GM21619 (cell line): ENCODE results near the gene THTPA.
"Not testable (repeated sequence)": the region's sequence is repeated elsewhere in the genome, so short reads cannot be mapped to it uniquely, and the experiment has no call there.

Experiments used
- ATAC-seq: cut with Tn5 transposase; IDR thresholded peaks from one replicate; pipeline ENCODE4 v1.9.1; 2021; ENCODE audit not compliant: unreplicated experiment

Gene THTPA

DNA sequence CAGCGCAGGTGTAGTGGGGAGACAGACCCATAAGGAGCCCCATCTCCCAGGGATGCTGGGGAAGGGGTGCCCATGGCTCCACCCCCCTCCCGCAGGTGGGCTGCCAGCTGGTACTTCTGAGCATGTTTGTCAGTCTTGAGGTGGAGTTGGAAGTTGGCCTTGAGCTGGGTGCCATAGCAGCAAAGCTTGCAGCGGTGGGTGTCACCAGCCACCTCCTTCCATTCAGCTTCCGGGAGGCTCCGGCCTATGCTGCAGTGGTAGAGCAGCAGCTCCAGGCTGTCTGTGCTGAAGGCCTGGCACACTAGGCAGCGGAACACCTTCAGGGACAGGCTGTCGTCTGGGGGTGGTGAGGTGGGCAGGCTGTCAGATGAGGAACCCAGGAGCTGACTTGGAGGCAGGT lies 23.4 kb upstream of the THTPA start:
- ATAC-seq, result no peak

DNA sequence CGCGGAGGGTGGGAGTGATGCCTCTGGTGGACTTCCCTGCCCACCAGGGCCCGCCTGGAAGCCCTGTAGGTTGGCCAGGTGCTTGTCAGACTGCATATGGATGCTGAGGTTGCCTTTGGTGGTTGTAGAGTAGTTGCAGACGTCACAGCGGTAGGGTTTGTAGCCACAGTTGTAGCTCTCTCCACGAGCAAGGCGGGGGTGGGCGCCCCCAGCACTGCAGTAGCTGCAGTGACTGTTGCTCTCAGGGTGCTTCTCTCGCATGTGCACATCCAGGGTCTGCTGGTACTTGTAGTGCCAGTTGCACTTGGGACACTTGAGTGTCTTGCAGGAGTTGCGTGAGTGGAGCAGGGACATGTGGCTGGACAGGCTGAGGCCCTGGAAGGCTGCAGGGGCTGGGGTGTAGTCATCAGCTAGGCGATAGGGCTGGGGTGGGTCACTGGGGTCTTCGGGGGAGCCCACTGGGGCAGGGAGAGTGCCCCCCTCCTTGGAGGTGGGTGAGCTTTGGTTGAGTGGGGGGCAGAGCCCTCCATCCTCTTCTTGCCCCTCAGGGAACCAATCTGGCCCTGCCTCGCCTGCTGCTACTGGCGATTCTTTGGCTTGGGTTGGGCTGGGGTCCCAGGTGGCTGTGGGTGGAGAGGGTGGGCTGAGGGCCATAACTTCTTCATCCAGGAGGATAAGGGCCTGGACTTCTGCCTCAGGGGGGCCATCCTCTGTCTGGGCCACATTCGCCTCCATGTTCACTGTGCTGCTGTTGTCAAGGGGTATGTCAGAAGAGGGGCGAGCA lies 22.2 kb upstream of the THTPA start:
- ATAC-seq, result no peak

DNA sequence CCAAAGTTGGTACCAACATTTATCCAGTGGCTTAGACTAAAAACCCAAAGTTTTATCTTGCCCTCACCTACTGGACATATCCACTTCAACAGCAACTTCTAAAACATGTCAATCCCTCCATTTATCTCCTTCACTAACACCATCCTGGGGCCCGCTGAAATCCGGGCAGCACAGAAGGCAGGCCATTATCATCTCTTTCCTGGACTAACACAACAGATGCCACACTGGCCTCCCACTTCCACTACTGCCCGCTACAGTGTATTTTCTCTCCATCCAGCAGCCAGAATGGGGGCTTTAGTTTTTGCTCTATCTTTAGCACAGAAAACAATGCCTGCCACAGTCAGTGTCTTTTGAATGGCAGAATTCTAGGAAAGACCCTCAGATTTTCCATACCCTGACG lies 20.1 kb upstream of the THTPA start:
- ATAC-seq, result no peak

DNA sequence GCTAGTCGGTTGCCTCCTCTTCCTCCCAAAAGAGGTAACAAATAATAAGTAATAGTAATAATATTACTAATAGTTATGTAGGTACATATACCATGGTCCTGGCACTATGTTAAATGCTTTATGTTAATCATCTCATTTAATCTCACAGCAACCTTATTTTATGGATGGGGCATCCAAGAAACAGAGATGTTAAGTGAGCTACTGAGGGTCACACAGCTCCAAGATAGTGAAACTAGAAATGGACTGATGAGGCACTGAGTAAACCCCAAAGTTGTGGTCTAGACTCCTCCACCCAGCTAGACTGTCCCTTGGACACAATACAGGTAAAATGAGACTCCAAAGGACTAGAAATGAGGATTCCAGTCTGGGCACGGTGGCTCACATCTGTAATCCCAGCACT lies 19.6 kb upstream of the THTPA start:
- ATAC-seq, result no peak

DNA sequence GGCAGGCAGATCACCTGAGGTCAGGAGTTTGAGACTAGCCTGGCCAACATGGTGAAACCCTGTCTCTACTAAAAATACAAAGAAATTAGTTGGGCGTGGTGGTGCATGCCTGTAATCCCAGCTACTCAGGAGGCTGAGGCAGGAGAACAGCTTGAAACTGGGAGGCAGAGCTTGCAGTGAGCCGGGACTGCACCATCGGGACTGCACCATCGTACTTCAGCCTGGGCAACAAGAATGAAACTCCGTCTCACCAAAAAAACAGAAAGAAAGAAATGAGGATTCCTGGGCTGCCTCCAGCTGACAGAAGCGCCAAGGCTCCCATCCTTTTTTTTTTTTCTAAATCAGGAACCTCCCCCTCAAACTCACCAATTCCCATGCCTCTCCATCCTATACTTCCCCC lies 19.2 kb upstream of the THTPA start:
- ATAC-seq, result not testable (repeated sequence)

DNA sequence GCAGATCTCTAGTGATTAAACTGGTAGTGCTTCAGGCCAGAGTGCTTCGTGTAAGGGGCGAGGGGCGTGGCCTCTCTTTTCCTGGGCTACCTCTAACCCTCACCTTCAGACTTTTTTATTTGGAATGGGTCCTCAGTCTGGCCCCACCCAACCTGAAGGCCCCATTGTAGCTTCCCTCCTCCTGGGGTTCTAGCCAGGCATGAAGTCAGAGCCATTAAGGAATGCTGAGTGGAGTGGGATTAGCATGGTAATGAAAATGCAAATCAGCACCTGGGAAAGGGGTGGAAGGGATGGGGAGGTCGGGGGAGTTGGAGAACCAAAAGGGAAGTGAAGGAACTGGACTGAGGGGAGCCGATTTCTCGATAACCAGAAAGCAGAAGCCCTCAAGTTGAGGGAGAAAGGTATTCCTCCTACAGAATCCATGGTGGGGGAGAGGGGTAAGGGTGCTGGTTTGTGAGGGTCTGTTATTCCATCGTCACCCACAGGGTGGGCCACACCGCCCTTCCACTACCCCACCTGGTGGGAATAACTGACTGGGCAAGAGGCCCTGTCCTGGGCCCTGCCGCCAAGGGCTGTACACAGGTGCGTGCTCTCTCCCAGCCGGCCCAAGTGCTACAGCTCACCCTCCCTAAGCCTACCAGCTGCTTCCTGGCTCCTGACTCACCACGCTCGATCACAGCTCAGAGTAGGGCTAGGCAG lies 18.6 kb upstream of the THTPA start:
- no peak for ATAC-seq

DNA sequence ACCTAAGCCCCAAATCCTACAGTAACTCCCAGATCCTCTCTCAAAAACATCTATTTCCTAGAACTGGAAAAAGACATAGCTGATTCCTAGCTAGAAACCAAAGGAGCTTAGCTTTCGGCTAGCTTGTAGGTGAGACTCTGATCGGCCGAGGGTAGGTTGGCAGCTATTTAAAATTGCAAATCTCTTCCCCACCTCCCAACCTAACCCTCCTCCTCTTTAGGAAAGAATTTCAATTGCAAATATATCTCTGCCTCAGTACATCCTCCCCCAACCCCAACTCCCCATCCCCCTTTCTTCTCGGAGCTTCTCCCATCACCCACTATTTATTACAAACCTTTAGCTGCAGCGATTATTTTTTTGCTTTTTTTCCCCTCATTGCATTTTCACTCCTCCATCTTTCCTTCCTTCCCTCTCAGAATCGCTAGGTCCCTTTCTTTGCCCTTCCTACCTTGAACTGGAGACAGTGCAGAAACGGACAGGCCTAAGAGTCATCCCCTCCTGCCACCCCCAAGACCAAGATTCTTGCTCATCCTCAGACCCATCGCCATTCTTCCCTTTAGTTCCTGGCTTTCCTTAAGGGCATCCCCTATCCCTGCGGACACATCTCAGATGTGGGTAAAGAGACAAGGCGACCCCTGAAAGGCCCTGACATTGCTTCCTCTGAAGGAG lies 17.9 kb upstream of the THTPA start:
- ATAC-seq, result no peak

DNA sequence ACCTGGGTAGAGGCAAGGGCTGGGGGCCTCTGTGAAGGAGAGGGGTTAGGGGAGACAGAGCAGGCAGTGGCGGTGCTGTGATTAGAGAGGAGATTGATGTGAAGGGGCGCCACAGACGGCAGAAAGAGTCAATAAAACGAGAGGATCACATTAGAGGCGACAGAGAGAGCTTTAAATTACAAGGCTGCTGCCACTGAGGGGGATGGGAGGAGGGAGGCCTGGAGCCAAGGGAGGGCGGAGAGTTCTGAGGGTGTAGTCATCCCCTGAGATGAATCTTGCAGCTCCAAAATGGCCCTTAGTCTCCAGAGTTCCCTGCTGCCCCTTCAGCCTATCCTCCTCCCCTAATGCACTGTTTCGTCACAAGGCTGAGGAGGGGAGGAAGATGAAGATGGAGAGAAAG lies 17.3 kb upstream of the THTPA start:
- no peak for ATAC-seq

DNA sequence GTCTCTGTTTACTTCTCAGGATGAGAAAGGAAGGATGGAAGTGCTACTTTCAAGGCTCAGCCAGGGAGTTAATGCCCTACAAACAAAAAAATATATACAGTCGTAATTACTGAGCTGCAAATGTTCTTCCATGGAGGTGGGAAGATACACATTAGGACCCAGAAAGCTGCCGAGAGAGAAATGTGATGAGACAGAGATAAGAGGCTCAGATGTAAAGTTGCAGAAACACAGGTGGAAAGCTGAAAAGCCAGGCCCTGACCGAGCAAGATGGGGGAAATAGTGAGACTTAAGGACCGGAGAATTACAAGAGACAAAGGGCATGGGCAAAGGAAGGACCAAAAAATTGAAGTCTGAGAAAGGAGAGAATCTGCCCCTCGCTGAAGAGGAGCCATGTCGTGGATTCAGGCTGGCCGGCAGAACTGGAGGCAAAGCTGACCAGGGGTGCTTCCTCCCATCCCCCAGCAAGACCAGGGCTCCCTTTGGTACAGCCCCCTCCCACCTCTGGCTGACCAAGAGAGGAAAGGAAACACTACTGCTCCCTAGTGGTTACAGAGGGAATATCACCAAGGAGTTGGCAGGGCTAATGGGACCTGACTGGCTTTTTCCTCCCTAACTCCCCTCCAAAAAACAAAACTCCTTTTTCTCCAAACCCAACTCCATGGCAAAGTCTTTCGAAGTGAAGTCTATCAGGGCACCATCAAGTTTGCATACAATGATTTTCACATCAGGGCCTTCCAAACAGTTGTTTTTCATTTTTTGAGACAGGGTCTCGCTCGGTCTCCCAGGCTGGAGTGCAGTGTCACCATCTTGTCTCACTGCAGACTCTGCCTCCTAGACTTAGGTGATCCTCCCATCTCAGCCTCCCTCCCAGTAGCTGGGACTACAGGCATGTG lies 16.6 kb upstream of the THTPA start:
- ATAC-seq, result no peak

DNA sequence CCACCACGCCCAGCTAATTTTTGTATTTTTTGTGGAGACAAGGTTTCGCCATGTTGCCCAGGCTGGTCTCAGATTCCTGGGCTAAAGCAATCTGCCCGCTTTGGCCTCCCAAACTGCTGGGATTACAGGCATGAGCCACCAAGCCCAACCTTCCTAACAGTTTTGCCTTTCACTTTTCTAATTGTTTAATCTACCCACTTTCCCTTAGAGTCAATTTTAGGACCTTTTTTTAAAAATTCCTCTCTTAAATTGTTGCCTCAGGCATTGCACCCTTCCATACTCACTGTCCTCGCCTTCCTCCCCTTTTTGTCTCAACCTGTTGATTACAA lies 16.0 kb upstream of the THTPA start:
- no peak for ATAC-seq

DNA sequence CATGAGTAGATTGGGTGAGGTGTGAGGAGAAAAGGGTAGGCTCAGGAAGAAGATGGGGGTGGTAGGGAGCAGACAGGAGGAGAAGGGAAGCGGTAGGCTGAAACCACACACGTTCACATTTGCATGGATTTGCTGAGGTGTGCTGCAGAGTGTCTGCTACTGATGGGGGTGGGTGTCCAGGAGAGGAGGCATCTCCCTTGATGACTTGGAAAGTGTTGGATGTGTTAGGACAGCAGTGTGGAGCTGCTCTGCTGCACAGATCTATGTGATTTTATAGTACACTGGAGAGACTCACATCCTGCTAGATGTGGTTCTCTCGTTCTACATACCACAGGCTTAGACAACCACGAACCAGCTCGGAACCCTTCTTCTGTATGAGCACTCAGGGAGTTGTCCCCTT lies 13.8 kb upstream of the THTPA start:
- ATAC-seq, result no peak

DNA sequence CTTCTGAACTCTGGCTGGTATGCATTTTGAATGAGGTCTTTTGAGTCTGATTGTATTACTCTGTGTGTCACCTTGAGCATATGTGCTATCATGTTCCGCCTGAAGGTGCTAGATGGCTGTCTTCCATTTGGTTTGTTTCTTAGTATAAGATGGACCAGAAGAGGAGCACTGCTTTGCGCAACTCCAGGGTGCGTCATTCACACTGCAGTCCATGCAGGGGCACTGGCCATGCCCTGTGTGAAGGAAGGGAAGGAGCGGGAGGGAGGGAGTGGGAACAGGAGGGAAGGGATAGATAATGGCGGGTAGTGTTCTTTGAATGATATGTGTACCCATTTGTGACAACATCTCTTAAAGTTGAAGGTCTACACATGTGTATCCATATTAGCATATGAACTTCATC lies 12.7 kb upstream of the THTPA start:
- no peak for ATAC-seq

DNA sequence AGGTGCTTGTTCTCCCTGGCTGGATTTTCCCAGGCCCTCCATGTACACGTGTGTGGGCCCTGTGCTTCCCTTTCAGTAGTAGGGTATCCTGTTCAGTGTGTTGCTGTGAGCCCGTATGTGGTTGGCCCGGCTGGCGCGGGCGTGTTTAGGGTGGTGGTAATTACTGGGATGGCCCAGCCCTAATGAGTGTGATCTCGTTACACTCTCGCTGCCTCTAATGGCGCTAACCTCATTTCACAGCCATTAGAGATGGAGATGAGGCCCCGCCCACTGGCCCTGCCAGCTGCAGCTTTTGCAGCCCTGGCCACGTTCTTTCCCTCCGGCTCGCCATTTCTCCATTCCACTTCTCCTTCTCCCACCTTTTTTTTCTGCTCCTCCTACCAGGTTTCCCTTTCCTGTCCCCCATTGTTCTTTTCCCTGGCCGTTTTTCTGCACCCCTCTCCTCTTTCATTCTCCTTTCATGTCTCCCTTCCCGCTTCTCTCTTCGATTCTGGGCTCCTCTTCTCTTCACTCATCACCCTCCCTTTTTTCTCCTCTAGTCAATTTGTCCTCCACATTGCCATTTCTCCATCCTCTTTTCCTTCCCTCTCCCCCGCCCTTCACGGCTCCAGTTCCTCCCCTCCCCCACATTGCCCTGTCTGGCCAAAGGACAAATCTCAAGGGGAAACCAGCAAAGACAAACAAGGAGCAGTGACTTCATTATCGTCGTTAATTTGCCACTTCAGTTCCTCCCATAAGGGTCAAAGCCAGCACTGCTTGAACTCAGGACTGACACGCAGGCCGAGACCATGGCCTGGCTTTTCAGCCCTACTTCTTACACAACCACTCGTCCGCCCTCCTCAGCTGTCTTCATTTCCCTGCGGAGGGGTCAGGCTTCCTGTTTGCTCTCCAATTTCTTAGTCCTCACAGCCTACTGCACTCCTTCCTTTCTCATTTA lies 11.3 kb upstream of the THTPA start:
- ATAC-seq, result no peak

DNA sequence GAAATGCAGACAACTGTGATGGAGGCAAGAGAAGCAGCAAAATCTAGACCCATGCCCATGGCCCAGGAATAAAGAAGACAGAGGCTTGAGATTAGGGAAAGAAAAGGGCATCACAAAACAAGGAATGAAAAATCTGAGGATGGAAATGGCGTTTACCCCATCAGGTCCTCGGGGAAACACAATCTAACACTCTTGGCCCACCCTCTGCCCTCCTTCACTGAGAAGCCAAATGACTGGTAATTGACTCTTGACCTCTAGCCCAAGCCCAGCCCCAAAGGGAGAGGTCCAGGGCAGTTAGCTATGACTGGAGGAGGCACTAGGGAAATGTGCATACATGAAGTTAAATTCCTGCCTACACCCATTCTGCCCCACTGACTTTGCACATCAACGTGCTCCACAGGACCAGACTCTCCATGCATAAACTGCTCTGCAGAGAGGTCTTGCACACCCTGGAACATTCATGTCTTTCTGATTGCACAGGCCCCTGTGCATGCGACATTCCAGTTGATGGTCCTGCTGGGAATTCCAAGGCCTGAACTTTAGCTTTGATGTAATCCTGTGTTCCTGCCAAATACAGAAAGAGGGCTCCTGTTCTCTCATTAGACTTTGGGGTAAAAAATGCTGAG lies 10.2 kb upstream of the THTPA start:
- ATAC-seq, result no peak

DNA sequence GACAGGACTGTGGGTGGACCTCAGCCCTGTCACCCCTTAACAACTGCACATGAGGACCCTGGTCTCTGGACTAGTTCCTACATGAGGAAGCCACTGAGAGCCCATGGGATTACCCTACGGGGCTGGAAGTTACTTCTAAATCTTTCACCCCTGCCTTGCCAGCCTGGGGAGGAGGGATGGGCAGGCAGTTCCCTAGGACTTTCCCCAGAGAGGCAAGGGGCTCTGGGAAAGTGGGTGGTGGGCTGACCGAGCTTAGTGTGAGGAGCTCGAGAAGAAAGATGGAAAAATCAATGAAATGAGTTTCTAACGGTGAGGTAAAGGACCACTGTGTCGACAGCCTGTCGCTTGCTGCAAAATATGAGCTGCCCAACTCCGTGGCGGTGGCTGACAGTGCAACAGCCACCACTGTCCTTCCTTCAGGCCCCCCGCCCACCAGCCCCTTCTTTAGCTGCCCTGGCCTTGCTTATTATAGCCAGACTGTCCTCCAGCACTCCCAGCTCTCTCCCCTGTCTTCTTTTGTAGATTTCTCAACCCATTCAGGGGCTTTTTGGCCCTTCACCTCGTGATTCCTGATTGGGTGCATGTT lies 9.5 kb upstream of the THTPA start:
- no peak for ATAC-seq

DNA sequence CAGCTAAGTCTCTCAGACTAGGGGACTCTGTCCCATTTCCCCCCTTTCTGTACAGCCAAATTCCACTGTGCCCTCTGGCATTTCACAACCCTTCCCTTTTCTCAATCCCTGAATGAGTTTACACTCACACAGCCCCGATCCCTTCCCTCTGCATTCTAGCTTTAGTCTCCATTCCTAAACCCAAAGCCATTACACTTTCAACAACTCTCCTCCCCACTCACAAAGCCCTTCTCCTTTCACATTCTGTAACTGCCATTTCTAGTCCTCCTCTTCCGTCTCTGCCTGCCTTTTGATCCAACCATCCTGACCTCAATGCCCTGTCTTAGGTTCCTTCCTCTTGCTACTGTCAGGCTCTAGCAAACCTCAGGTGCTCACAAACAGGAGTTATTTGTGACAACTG lies 8.1 kb upstream of the THTPA start:
- ATAC-seq, result no peak

DNA sequence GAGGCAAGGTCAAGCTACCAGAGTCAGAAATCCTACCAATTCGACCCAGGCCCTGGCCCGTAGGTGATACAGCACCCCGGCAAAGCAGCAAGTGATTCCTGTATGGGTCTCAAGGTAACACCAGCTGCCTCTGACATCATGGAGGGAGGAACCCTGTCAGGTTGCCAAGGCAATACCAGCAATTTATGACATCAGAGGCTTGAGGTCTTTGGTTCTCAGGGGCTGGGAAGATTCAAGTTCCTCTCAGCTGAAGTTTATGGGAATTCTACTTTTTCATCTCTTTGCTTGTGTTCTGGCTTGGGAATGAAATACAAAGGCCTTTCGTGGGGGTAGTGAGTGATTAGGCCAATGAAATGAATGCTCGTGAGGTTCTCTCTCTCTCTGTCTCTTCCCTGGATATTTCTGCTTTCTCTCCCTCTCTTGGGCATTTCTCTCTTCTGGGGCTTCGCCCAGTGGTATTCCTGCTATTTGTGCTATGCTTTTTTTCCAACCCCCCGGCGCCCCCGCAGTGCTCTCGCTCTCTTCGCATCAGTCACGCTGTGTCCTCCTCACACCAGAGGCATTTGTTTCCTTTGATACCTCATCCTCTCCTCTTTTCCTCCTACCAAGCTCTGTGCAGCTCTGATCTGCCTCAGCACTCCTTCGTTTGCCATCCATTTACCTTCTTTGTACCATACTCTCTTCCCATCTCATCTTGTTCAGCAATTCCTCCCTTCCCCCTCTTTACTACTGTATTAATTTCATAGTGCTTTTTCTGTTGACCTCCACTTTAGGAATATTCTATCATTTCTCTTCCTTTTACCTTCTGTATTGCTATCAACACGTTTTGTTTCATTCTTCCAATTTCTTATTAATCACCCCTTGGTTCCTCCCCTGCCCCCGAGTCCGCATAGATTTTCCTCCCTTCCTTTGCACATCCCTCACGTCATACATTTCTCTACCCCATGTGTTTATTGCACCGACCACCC lies 7.4 kb upstream of the THTPA start:
- ATAC-seq, result no peak

DNA sequence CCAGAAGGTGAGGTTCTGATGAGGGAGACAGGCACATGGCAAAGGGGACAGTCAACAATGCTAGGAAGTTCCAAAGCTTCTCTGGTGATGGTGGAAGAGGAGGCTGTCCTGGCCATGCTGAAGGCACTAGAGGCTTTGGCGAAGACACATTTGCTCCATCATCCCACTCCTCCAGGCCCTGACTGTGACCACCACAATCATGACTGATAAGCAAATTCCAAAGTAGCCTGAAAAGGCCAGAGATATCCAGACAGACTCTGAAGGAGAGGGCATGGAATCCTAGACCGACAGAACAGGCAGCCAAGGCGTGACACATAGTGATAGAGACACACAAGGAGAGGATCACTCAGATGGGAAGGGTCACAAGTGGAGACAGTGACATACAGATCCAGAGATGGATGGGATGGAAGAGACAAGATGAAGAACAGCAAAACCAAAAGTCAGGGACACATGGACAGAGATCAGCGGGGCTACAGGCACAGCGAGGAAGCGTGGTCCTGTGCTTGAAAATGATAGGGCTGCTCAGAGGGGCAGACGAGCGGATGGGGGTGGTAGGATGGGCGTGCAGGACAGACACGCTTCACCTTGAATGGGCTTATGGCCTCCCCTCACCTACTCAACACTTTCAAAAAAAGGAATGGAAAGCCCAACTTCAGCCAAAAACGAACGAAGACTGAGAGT lies 5.8 kb upstream of the THTPA start:
- ATAC-seq, result no peak
